KMS-11 (cell line): ENCODE results near the gene ADAR.
"Not testable (repeated sequence)": the region's sequence is repeated elsewhere in the genome, so short reads cannot be mapped to it uniquely, and the experiment has no call there.

Experiments used
- H2AFZ ChIP-seq: fragments of 200-600 bp; sonication (generic); 2 replicates; pipeline ENCODE4 v1.6.1; 2016; ENCODE audit warnings: antibody characterized with exemption, mixed run types, low read depth
- H3K27ac ChIP-seq: fragments of 200-600 bp; sonication (generic); 2 replicates; pipeline ENCODE4 v1.6.1; 2016; ENCODE audit warnings: mild to moderate bottlenecking, mixed run types
- H3K27me3 ChIP-seq: fragments of 200-600 bp; sonication (generic); 2 replicates; pipeline ENCODE4 v1.6.1; 2017; ENCODE audit warnings: mild to moderate bottlenecking, low read depth, mixed run types, moderate library complexity; ENCODE audit not compliant: insufficient read depth
- H3K36me3 ChIP-seq: fragments of 200-600 bp; sonication (generic); 2 replicates; pipeline ENCODE4 v1.6.1; 2017; ENCODE audit warnings: mild to moderate bottlenecking, mixed run types; ENCODE audit not compliant: insufficient read depth
- H3K4me1 ChIP-seq: fragments of 200-600 bp; sonication (generic); 2 replicates; pipeline ENCODE4 v1.6.1; 2016; ENCODE audit warnings: mild to moderate bottlenecking, low read depth, mixed run types; ENCODE audit not compliant: poor library complexity, severe bottlenecking
- H3K4me2 ChIP-seq: fragments of 200-600 bp; sonication (generic); 2 replicates; pipeline ENCODE4 v1.7.0; 2016; ENCODE audit warnings: mild to moderate bottlenecking, mixed run types
- H3K4me3 ChIP-seq: fragments of 200-600 bp; sonication (generic); IDR thresholded peaks from 2 replicates; pipeline ENCODE4 v1.6.1; 2017; ENCODE audit warnings: low read depth, low read length, mixed read lengths; ENCODE audit not compliant: insufficient read depth
- H3K79me2 ChIP-seq: fragments of 200-600 bp; sonication (generic); 2 replicates; pipeline ENCODE4 v1.6.1; 2016; ENCODE audit warnings: low read depth, mixed run types; ENCODE audit not compliant: insufficient read depth
- H3K9ac ChIP-seq: fragments of 200-600 bp; sonication (generic); 2 replicates; pipeline ENCODE4 v1.6.1; 2016; ENCODE audit warnings: mild to moderate bottlenecking, mixed run types
- H4K20me1 ChIP-seq: fragments of 200-600 bp; sonication (generic); 2 replicates; pipeline ENCODE4 v1.6.1; 2016; ENCODE audit warnings: mild to moderate bottlenecking, mixed run types; ENCODE audit not compliant: insufficient read depth
- TF ChIP-seq, protein P1 (sequence below): fragments of 200-600 bp; sonication (generic); conservative IDR thresholded peaks from 2 replicates; pipeline ENCODE4 v1.6.1; 2017; ENCODE audit warnings: low read depth, mild to moderate bottlenecking, antibody characterized with exemption, low read length, moderate library complexity, mixed read lengths

ADAR gene, protein sequence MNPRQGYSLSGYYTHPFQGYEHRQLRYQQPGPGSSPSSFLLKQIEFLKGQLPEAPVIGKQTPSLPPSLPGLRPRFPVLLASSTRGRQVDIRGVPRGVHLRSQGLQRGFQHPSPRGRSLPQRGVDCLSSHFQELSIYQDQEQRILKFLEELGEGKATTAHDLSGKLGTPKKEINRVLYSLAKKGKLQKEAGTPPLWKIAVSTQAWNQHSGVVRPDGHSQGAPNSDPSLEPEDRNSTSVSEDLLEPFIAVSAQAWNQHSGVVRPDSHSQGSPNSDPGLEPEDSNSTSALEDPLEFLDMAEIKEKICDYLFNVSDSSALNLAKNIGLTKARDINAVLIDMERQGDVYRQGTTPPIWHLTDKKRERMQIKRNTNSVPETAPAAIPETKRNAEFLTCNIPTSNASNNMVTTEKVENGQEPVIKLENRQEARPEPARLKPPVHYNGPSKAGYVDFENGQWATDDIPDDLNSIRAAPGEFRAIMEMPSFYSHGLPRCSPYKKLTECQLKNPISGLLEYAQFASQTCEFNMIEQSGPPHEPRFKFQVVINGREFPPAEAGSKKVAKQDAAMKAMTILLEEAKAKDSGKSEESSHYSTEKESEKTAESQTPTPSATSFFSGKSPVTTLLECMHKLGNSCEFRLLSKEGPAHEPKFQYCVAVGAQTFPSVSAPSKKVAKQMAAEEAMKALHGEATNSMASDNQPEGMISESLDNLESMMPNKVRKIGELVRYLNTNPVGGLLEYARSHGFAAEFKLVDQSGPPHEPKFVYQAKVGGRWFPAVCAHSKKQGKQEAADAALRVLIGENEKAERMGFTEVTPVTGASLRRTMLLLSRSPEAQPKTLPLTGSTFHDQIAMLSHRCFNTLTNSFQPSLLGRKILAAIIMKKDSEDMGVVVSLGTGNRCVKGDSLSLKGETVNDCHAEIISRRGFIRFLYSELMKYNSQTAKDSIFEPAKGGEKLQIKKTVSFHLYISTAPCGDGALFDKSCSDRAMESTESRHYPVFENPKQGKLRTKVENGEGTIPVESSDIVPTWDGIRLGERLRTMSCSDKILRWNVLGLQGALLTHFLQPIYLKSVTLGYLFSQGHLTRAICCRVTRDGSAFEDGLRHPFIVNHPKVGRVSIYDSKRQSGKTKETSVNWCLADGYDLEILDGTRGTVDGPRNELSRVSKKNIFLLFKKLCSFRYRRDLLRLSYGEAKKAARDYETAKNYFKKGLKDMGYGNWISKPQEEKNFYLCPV

DNA sequence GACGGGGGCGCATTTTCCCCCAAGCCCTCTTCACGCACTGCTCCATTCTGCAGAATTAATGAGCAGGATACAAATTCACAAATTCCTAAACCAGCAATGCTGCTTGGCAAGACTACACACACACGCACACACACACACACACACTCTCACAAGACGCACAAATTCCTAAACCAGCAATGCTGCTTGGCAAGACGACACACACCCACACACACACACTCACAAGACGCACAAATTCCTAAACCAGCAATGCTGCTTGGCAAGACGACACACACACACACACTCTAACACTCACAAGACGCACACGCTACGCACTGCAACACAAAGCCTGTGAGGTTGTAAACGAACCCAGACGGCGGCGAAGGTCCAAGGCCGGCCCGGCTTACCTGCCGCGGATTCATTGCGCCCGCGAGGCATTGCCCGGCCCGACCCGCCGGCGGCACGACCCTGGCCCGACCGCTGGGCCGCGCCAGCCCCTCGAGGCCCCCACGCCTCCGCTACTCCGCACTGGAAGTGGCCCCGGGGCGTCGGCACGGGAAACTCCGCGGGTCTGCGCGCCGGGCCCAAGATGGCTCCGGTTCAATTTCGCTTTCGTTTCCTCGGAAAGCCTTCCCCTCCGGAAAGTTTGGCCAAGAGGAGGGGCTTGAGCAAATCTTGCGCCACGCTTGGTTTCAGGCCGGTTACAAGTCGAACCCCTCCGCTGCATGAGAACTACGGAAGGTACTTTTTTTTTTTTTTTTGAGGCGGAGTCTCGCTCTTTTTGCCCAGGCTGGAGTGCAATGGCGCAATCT, at the start of gene ADAR:
ADAR (minus strand) TSS at position 578 of the 788 bp plus-strand sequence; CDS start at position 398, 180 bp downstream.
- Histone ChIP-seq H3K9ac (peak within 1 kb of the TSS; percentile 96), H3K79me2 (peaks cover 93% of the 10 kb centered on the region), H3K4me1 (peaks cover 85% of the 10 kb centered on the region), H3K4me3 (peak within 1 kb of the TSS; percentile 100), H3K27ac (peak within 1 kb of the TSS; percentile 89), H3K4me2 (peak within 1 kb of the TSS; percentile 96), H3K36me3 (no peaks in the 10 kb centered on the region; the same call in 1 of the 2 replicates), H4K20me1 (peaks cover 27% of the 10 kb centered on the region), H2AFZ (peak within 1 kb of the TSS; percentile 72), H3K27me3 (no peaks in the 10 kb centered on the region)
- TF ChIP-seq, protein P1, sequence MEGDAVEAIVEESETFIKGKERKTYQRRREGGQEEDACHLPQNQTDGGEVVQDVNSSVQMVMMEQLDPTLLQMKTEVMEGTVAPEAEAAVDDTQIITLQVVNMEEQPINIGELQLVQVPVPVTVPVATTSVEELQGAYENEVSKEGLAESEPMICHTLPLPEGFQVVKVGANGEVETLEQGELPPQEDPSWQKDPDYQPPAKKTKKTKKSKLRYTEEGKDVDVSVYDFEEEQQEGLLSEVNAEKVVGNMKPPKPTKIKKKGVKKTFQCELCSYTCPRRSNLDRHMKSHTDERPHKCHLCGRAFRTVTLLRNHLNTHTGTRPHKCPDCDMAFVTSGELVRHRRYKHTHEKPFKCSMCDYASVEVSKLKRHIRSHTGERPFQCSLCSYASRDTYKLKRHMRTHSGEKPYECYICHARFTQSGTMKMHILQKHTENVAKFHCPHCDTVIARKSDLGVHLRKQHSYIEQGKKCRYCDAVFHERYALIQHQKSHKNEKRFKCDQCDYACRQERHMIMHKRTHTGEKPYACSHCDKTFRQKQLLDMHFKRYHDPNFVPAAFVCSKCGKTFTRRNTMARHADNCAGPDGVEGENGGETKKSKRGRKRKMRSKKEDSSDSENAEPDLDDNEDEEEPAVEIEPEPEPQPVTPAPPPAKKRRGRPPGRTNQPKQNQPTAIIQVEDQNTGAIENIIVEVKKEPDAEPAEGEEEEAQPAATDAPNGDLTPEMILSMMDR, result peak; percentile 28

DNA sequence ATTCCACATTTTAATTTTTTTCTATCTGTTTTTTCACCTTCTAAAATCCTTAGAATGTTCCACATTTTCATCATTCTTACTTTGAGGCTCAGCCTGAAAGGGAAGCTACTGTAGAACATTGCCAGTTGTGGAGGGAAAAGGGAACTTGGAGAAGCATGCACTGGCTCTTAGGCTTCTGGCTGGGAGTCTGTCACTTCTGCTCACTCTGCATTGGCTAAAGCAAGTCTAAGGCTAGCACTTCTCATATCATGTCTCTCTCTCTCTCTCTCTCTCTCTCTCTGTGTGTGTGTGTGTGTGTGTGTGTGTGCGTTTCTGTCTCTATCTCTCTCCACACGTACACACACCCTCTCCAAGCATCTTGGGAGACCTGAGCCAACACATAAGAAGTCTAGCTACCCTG, 49.6 kb upstream of the ADAR start:
- TF ChIP-seq, protein P1, result no peak
- H3K79me2 ChIP-seq, result no peaks in the 10 kb centered on the region
- no peak overlapping the region for H2AFZ ChIP-seq
- no peaks in the 10 kb centered on the region for H3K27me3 ChIP-seq
- no peaks in the 10 kb centered on the region for H3K36me3 ChIP-seq
- H3K4me1 ChIP-seq, result no peaks in the 10 kb centered on the region
- H3K4me3 ChIP-seq, result no peak overlapping the region
- H3K4me2 ChIP-seq, result no peak overlapping the region
- no peaks in the 10 kb centered on the region for H4K20me1 ChIP-seq
- H3K9ac ChIP-seq, result no peak overlapping the region
- H3K27ac ChIP-seq, result no peak overlapping the region

DNA sequence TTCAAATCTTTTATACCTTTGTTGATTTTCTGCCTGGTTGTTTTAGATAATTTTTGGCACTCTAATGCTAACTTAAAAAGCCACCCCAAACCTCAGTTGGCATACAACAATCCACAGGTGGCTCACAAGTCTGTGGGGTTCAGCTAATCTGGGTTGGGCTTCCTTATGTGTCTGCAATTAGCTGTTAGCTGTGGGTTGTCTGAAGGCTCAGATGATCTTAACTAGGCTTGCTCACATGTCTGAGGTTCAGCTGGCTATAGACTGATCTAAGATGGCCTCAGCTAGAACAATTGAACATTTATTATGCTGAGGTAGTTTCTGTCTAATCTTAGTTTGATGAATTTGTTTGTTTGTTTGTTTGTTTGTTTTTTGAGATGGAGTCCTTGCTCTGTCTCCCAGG, 44.9 kb upstream of the ADAR start:
- Histone ChIP-seq H3K4me1 (no peaks in the 10 kb centered on the region), H3K4me3 (no peak overlapping the region), H2AFZ (no peak overlapping the region)

DNA sequence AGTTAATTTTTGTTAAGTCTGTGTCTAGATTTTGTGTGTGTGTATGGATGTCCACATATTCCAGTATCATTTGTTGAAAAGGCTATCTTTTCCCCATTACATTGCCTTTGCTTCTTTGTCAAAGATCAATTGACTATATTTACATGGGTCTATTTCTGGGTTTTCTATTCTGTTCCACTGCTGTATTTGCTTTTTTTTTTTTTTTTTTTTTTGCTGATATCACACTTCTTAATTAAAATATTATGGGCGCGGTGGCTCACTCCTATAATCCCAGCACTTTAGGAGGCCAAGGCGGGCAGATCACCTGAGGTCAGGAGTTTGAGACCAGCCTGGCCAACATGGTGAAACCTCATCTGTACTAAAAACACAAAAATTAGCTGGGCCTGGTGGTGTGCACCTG, 36.7 kb upstream of the ADAR start:
- H2AFZ ChIP-seq, H3K79me2 ChIP-seq, H4K20me1 ChIP-seq, H3K4me1 ChIP-seq, H3K36me3 ChIP-seq, H3K9ac ChIP-seq, H3K4me2 ChIP-seq, H3K27me3 ChIP-seq, H3K4me3 ChIP-seq, H3K27ac ChIP-seq: not testable (repeated sequence)

More for the DNA sequence above, 44.9 kb upstream of the ADAR start:
- Histone ChIP-seq H4K20me1 (no peaks in the 10 kb centered on the region), H3K79me2 (no peaks in the 10 kb centered on the region), H3K36me3 (no peaks in the 10 kb centered on the region), H3K27me3 (no peaks in the 10 kb centered on the region; the same call in 1 of the 2 replicates), H3K9ac (no peak overlapping the region), H3K27ac (no peak overlapping the region), H3K4me2 (no peak overlapping the region)
- TF ChIP-seq, protein P1, result no peak
